Omental fat pad (tissue), 4 donors: ENCODE results near the gene RTRAF. TPM values are rescaled to one million over a fixed set of nuclear protein-coding genes. Genes with fewer than 3 reads are reported as not detected.

Experiments
- ATAC-seq: fragments of 150-250 bp; one replicate; pipeline ENCODE4 v1.9.1; 2016; ENCODE audit warnings: mild to moderate bottlenecking, moderate library complexity; ENCODE audit not compliant: low FRiP score
- DNase-seq: peaks from one replicate; pipeline ENCODE4 v3.0.0-alpha.2; 2019; ENCODE audit warnings: low spot score
- CTCF ChIP-seq, 3 donors: fragments of 450-650 bp; IDR thresholded peaks; one replicate each; pipeline ENCODE4 v1.5.1; 2016 to 2017; ENCODE audit warnings: antibody characterized with exemption in 3 of 3, mild to moderate bottlenecking in 3 of 3, moderate library complexity in 2 of 3
- total RNA-seq, 4 donors: library from RNA; depleted of rRNA; stranded (reverse); fragments of >200 nt; gene quantifications; one replicate each; pipeline ENCODE4 v1.1.0, GENCODE V29; 2016

The RTRAF gene
- total RNA-seq, 4 donors from 2014 or later: 63.8 to 84.6 (median 71.6) TPM

GRCh38 chr14:52021957-52022600, 32.7 kb downstream of the RTRAF start:
- no peak for ATAC-seq
- no peak for TF ChIP-seq CTCF (IDR thresholded peaks at IDR 0.05)

GRCh38 chr14:52023518-52023917, 34.2 kb downstream of the RTRAF start:
- DNase-seq (no peak), ATAC-seq (no peak)
- TF ChIP-seq CTCF (IDR thresholded peaks at IDR 0.05): no peak

More at GRCh38 chr14:52021957-52022600, 32.7 kb downstream of the RTRAF start:
- DNase-seq: no peak

- TF ChIP-seq CTCF (IDR thresholded peaks at IDR 0.05): no peak
- DNase-seq (no peak), ATAC-seq (no peak)
Observed at GRCh38 chr14:52025310-52025709, 36.0 kb downstream of the RTRAF start.

GRCh38 chr14:52026017-52026660, 36.8 kb downstream of the RTRAF start:
- no peak for TF ChIP-seq CTCF (IDR thresholded peaks at IDR 0.05)
- no peak for ATAC-seq
- DNase-seq: no peak

- ATAC-seq (no peak), DNase-seq (no peak)
- TF ChIP-seq CTCF (IDR thresholded peaks at IDR 0.05): no peak
Observed at GRCh38 chr14:52026901-52027300, 37.6 kb downstream of the RTRAF start.

GRCh38 chr14:52029881-52030280, 40.5 kb downstream of the RTRAF start:
- no peak for DNase-seq
- no peak for TF ChIP-seq CTCF (IDR thresholded peaks at IDR 0.05)
- ATAC-seq: no peak

- no peak for DNase-seq
- peak; percentile 81 for ATAC-seq
- no peak for TF ChIP-seq CTCF (IDR thresholded peaks at IDR 0.05)
Observed at GRCh38 chr14:52031781-52032180, 42.4 kb downstream of the RTRAF start.
